WI38 (cell line): ENCODE data around the gene ANGPT4.

Experiments used
- H3K4me3 ChIP-seq: 2 replicates; pipeline ENCODE4 v1.5.1; 2011; ENCODE audit warnings: low read depth, mild to moderate bottlenecking, control low read depth, low read length
- TF ChIP-seq, protein P1 (sequence below): IDR thresholded peaks from 2 replicates; pipeline ENCODE4 v1.5.1; 2012; ENCODE audit warnings: low read depth, mild to moderate bottlenecking, control low read depth, low read length

Gene ANGPT4

DNA sequence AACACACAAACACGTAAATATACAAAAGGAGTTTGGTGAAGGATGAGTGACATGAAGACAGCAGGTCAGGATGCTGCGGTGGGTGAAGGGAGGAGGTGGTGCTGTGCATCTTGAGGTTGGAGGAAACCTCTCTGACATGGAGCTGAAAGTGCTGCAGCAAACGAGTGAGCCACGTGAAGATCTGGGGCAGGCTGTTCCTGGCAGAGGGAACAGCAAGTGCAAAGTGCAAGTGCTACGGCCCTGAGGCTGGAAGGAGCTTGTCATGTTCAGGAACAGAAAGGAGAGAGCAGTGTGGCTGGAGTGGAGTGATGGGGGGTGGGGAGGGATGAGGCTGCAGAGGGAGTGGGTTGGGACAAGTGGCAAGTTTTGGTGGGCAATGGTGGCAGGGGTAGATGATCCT lies 24.8 kb upstream of the ANGPT4 start:
- TF ChIP-seq, protein P1, sequence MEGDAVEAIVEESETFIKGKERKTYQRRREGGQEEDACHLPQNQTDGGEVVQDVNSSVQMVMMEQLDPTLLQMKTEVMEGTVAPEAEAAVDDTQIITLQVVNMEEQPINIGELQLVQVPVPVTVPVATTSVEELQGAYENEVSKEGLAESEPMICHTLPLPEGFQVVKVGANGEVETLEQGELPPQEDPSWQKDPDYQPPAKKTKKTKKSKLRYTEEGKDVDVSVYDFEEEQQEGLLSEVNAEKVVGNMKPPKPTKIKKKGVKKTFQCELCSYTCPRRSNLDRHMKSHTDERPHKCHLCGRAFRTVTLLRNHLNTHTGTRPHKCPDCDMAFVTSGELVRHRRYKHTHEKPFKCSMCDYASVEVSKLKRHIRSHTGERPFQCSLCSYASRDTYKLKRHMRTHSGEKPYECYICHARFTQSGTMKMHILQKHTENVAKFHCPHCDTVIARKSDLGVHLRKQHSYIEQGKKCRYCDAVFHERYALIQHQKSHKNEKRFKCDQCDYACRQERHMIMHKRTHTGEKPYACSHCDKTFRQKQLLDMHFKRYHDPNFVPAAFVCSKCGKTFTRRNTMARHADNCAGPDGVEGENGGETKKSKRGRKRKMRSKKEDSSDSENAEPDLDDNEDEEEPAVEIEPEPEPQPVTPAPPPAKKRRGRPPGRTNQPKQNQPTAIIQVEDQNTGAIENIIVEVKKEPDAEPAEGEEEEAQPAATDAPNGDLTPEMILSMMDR, result no peak
- no peak overlapping the region for H3K4me3 ChIP-seq

DNA sequence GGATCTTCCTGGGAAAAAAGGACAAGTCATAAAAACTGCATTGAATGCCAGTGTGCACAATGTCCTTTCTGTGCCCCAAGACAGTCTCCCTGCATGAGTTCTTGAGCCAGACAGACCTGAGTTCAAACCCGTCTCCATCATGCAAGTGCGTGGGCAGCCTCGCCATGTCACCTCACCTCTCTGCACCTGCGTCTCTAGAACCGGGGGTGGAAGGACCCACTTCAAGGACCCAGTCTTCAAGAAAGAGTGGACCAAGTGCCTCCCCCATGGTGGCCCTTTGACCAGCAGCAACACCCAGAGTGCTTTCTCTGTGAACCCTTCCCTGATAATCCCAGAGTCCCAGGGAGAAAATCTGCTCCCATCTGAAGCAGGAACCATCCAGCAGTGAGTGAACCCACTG lies 23.5 kb upstream of the ANGPT4 start:
- H3K4me3 ChIP-seq, result no peak overlapping the region
- TF ChIP-seq, protein P1, result no peak

DNA sequence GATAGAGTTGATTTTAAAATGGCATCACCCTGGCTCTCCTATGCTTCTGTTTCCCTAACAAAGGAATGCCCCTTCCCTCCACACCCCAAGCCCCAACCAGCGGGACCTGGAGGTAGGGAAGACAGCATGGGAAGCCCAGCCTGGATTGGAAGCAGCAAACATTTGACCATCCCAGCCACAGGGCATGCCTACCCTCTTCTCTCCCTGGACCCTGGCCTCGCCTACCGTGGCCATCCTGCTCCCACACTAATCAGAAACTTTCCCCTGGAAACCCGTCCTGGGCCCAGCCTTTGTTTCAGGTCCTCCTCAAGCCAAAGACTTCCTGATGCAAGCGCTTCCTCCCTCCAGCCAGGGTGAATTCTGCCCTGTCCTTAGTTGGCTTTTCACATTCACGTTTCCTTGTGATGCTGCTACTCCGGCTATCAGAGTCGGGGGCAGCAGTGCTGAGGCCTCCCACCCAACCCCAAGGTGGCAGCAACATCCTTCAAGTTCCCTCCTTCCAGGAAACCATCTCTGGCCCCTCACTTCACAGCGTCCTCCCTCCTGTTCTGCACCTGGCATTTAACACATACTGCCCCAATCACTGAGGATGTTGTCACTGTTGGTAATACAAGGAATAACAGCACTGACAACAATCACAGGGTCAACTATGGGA lies 18.2 kb upstream of the ANGPT4 start:
- H3K4me3 ChIP-seq, result no peak overlapping the region
- TF ChIP-seq, protein P1, result no peak

DNA sequence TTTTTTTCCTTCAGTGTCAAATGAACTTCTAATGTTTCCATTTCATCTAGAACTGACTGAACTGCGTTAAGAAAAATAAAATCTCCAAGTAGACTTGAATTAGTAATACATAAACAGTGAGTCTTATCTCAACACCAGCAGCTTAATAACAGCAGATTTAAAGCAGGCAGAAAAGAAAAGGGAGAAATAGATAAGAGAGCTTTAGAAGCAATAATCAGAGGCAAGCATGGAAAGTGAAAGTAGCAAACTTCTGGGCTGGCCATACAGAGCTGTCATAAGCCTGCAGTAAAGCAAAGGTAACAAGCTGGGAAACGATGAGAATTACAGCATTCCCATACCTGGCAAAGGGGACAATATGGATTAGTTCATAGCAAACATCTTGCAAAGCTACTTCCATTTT lies 16.9 kb upstream of the ANGPT4 start:
- H3K4me3 ChIP-seq, result no peak overlapping the region
- TF ChIP-seq, protein P1, result no peak

DNA sequence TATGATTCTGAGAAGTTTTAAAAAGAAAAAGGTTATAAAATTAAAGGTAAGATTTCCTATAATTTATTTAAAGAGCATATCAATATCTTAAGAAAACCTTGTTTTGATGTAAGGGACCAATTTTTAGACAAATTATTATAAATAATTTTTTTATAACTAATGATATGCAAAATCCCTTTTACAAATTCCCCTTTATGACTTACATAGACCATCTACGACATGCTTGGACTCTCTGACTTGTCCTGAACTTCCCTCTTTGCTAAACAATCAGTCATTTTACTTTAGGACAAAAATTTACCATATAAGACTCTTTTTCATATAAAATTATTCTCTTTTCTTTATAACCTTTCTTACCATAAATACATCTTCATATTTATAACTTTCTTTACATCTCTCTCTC lies 15.3 kb upstream of the ANGPT4 start:
- TF ChIP-seq, protein P1, result no peak
- no peak overlapping the region for H3K4me3 ChIP-seq

DNA sequence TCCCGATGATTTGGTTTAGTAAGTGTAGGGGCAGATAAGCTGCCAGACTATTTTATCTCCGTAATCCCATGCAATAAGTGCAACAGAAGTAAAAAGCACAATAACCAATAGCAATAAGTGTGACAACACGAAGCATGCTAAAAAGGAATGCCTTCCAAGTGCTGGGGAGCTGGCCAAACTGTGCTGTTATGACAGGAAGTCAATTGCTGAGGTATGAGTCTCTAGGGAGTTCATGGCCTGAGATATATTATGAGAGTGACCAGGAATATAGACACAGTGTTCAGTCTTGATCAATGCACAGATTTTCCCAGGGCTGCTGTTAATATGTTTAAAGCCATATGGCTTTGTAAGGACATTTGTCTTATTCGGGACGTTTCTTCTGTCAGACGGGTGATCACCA lies 10.5 kb upstream of the ANGPT4 start:
- TF ChIP-seq, protein P1, result no peak
- H3K4me3 ChIP-seq, result no peak overlapping the region

DNA sequence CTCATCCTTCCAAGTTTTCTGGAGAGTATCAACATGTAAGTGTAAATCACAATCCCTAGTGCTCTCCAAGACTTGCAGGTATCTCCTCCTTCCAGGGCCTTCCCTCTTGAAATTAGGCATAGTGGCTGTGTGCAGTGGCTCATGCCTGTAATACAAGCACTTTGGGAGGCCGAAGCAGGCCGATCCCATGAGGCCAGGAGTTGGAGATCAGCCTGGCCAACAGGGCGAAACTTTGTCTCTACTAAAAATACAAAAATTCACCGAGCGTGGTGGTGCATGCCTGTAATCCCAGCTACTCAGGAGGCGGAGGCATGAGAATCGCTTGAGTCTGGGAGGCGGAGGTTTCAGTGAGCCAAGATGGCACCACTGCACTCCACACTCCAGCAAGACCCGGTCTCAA lies 9.4 kb upstream of the ANGPT4 start:
- no peak overlapping the region for H3K4me3 ChIP-seq
- TF ChIP-seq, protein P1, result no peak
